Mucosa of rectum (tissue), 2 donors: Measurements from ENCODE around the gene COL28A1.
"Not testable (repeated sequence)": the region's sequence is repeated elsewhere in the genome, so short reads cannot be mapped to it uniquely, and the experiment has no call there.

Experiments used
- H3K27ac ChIP-seq, 2 donors: one replicate each; pipeline ENCODE4 v1.7.0; 2013; ENCODE audit warnings: inconsistent platforms in 2 of 2, low read depth in 2 of 2, low read length in 2 of 2
- H3K27me3 ChIP-seq, 2 donors: one replicate each; pipeline ENCODE4 v1.7.0; 2013; ENCODE audit warnings: low read length in 2 of 2; ENCODE audit not compliant: control insufficient read depth in 2 of 2, insufficient read depth in 2 of 2
- H3K36me3 ChIP-seq, 2 donors: one replicate each; pipeline ENCODE4 v1.7.0; 2013; ENCODE audit warnings: low read length in 2 of 2; ENCODE audit not compliant: control insufficient read depth in 2 of 2, insufficient read depth in 2 of 2
- H3K4me1 ChIP-seq, 2 donors: one replicate each; pipeline ENCODE4 v1.7.0; 2013; ENCODE audit warnings: low read length in 2 of 2, mild to moderate bottlenecking in 1 of 2; ENCODE audit not compliant: control insufficient read depth in 2 of 2, insufficient read depth in 2 of 2
- H3K4me3 ChIP-seq, 2 donors: one replicate each; pipeline ENCODE4 v1.7.0; 2013; ENCODE audit warnings: low read length in 2 of 2
- H3K9ac ChIP-seq, 2 donors: one replicate each; pipeline ENCODE4 v1.7.0; 2013; ENCODE audit warnings: low read length in 2 of 2, low read depth in 1 of 2, mild to moderate bottlenecking in 1 of 2
- H3K9me3 ChIP-seq, 2 donors: one replicate each; pipeline ENCODE4 v1.7.0; 2013; ENCODE audit warnings: low read length in 2 of 2; ENCODE audit not compliant: control insufficient read depth in 2 of 2
- donor health status: healthy.
- donor health status: Normal muscosa, but diverticular disease.

COL28A1 gene

DNA sequence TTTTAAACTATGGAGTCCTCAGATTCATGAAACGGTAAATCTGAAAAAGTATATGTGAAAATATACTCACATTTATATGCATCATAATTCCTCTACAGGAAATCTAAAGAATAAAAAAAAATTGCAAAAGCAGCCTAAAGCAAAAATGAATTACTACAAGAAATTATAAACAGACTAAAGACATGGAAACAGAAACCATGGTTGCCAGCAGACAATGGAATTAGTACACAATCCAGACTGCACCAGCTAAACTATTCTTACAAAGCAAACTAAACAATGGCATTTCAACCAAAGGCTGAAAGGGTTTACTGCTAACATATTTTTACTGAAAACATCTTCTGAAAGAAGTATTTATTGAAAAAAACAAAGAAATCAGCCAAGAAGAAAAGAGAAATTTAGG is 51.6 kb downstream of the COL28A1 start:
- no peaks in the 10 kb centered on the region for H3K4me1 ChIP-seq
- H3K27me3 ChIP-seq: no peaks in the 10 kb centered on the region
- no peak overlapping the region for H3K4me3 ChIP-seq
- H3K9ac ChIP-seq: no peak overlapping the region
- H3K36me3 ChIP-seq: no peaks in the 10 kb centered on the region
- H3K27ac ChIP-seq: no peak overlapping the region
- H3K9me3 ChIP-seq: peaks cover 0 to 2% of the 10 kb centered on the region in 2 donors

DNA sequence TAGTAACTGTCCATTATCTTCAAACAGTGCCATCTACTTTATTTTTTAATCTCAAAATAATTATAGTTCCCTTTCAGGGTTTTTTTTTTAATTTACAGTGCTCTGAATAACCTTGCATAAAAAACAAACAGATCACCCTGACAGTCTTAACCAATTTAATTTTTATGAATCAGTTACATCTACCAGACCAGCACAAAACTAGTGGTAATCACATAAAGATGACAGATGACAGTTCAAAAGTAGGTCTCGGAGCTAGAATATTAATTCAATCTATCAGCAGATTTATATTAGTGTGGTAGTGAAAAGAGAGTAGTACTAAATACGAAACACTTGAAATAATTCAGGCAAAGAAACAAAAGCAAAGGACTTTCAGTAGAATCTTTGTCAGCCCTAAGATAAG is 53.9 kb downstream of the COL28A1 start:
- Histone ChIP-seq H3K4me3 (no peak overlapping the region), H3K36me3 (no peaks in the 10 kb centered on the region), H3K9ac (no peak overlapping the region), H3K27me3 (no peaks in the 10 kb centered on the region), H3K9me3 (no peaks in the 10 kb centered on the region), H3K4me1 (no peaks in the 10 kb centered on the region), H3K27ac (no peak overlapping the region)

DNA sequence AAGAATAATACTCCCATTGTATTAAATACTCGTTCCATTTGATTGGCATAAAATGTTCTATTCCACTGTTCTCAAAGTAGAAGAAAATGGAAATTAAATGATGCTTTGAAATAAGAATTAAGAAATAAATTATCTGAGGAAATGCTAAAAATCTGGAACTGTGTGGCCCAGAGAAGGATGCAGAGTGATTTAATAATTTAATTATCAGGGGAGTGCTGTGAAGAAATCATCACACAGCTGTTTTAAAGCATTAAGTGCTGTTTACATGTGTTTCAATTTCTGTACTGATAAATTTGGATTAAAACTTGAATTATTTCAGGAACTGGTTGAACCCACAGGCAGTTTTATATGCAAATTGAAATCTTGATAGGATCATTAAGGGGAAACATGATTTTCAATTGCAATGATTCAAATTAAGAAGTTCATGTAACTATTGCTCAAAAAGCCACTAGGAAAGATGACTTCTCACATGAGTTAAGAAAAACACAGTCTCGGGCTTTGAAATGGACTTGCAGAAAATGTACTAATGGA is 56.3 kb downstream of the COL28A1 start:
- H3K9me3 ChIP-seq: no peaks in the 10 kb centered on the region
- no peaks in the 10 kb centered on the region for H3K4me1 ChIP-seq
- no peak overlapping the region for H3K9ac ChIP-seq
- H3K4me3 ChIP-seq: no peak overlapping the region
- no peak overlapping the region for H3K27ac ChIP-seq
- no peaks in the 10 kb centered on the region for H3K27me3 ChIP-seq
- H3K36me3 ChIP-seq: no peaks in the 10 kb centered on the region

DNA sequence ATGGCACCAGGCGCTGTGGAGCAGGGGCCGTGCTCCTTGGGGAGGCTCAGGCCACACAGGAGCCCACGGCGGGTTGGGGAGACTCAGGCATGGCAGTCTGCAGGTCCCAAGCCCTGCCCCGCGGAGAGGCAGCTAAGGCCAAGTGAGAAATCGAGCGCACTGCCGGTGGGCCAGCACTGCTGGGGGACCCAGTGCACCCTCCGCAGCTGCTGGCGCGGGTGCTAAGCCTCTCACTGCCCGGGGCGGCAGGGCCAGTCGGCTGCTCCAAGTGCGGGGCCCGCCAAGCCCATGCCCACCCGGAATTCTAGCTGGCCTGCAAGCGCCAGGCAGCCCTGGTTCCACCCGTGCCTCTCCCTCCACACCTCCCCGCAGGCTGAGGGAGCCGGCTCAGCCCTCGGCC is 57.1 kb downstream of the COL28A1 start:
- H3K9ac ChIP-seq: no peak overlapping the region
- no peaks in the 10 kb centered on the region for H3K4me1 ChIP-seq
- H3K4me3 ChIP-seq: no peak overlapping the region
- H3K9me3 ChIP-seq: no peaks in the 10 kb centered on the region
- H3K36me3 ChIP-seq: no peaks in the 10 kb centered on the region
- H3K27me3 ChIP-seq: no peaks in the 10 kb centered on the region
- no peak overlapping the region for H3K27ac ChIP-seq

DNA sequence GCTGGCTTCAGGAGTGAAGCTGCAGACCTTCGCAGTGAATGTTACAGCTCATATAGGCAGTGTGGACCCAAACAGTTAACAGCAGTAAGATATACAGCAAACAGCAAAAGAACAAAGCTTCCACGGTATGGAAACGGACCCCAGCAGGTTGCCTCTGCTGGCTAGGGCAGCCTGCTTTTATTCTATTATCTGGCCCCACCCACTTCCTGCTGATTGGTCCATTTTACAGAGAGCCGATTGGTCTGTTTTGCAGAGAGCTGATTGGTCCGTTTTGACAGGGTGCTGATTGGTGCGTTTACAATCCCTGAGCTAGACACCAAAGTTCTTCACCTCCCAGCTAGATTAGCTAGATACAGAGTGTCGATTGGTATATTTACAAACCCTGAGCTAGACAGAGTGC is 58.0 kb downstream of the COL28A1 start:
- not testable (repeated sequence) for H3K9me3 ChIP-seq, H3K4me1 ChIP-seq, H3K4me3 ChIP-seq, H3K36me3 ChIP-seq, H3K9ac ChIP-seq, H3K27me3 ChIP-seq, H3K27ac ChIP-seq

DNA sequence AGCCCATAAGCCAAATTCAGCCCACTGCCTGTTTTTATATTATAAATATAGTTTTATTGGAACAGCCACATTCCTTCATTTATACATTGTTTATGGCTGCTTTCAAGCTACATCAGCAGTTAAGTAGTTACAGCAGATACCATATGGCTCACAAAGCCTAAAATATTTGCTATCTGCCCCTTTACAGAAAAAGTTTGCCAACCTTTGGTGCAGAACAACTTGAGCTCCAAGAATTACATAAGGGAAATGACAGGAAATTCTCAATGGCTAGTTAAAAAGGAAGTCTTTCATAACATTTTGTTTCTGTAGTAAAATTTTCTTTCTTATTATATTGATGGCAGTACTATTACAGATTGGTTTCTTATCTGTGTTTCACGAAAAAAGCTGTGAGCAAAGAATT is 59.3 kb downstream of the COL28A1 start:
- H3K36me3 ChIP-seq: no peaks in the 10 kb centered on the region
- H3K9ac ChIP-seq: no peak overlapping the region
- no peaks in the 10 kb centered on the region for H3K27me3 ChIP-seq
- no peaks in the 10 kb centered on the region for H3K4me1 ChIP-seq
- no peaks in the 10 kb centered on the region for H3K9me3 ChIP-seq
- no peak overlapping the region for H3K4me3 ChIP-seq
- no peak overlapping the region for H3K27ac ChIP-seq

DNA sequence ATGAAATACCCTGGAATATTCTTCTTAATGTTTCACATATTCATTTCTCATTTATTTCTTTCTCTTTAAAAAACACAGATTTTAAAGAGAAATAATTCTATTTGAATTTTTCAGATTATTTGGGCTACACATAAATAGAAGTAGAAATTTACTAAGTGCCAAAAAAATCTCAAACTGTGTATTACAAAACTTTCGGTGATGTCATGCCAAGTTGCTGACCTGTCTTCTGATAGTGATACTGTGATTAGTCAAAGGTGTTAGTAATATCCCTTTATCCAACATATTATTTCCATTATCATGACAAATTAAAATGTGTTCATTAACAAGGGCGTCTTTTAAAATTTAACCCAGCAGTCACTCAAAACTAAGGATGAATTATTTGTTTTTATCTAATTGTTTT is 60.1 kb downstream of the COL28A1 start:
- H3K9ac ChIP-seq: no peak overlapping the region
- H3K36me3 ChIP-seq: no peaks in the 10 kb centered on the region
- no peaks in the 10 kb centered on the region for H3K9me3 ChIP-seq
- no peaks in the 10 kb centered on the region for H3K27me3 ChIP-seq
- H3K4me3 ChIP-seq: no peak overlapping the region
- no peaks in the 10 kb centered on the region for H3K4me1 ChIP-seq
- no peak overlapping the region for H3K27ac ChIP-seq

DNA sequence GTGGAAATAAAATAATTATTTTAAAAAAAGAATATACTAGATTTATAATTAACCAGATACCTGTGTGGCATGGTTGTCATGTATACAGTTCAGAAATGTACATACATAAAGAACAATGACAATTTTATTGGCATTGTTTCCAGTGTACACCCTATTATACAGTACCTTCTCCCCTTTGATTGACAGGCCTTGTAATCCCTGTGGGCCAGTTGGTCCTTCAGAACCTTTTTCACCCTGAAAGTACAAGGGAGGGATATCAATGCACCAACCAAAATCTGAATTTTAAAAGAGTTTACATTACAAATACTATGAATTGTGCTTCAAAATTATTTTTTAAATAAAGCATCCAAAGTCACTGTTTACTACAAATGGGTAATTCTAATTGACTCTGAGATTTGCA is 61.2 kb downstream of the COL28A1 start:
- H3K27me3 ChIP-seq: no peaks in the 10 kb centered on the region
- no peak overlapping the region for H3K4me3 ChIP-seq
- H3K27ac ChIP-seq: no peak overlapping the region
- H3K4me1 ChIP-seq: no peaks in the 10 kb centered on the region
- H3K9ac ChIP-seq: no peak overlapping the region
- no peaks in the 10 kb centered on the region for H3K9me3 ChIP-seq
- no peaks in the 10 kb centered on the region for H3K36me3 ChIP-seq

DNA sequence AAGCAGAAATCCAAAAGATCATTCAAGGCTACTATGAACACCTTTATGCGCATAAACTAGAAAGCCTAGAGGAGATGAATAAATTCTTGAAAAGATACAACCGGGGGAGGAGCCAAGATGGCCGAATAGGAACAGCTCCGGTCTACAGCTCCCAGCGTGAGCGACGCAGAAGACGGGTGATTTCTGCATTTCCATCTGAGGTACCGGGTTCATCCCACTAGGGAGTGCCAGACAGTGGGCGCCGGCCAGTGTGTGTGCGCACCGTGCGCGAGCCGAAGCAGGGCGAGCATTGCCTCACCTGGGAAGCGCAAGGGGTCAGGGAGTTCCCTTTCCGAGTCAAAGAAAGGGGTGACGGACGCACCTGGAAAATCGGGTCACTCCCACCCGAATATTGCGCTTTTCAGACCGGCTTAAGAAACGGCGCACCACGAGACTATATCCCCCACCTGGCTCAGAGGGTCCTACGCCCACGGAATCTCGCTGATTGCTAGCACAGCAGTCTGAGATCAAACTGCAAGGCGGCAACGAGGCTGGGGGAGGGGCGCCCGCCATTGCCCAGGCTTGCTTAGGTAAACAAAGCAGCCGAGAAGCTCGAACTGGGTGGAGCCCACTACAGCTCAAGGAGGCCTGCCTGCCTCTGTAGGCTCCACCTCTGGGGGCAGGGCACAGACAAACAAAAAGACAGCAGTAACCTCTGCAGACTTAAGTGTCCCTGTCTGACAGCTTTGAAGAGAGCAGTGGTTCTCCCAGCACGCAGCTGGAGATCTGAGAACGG is 70.5 kb downstream of the COL28A1 start:
- not testable (repeated sequence) for H3K36me3 ChIP-seq, H3K4me3 ChIP-seq, H3K4me1 ChIP-seq, H3K27ac ChIP-seq, H3K9me3 ChIP-seq, H3K9ac ChIP-seq, H3K27me3 ChIP-seq

DNA sequence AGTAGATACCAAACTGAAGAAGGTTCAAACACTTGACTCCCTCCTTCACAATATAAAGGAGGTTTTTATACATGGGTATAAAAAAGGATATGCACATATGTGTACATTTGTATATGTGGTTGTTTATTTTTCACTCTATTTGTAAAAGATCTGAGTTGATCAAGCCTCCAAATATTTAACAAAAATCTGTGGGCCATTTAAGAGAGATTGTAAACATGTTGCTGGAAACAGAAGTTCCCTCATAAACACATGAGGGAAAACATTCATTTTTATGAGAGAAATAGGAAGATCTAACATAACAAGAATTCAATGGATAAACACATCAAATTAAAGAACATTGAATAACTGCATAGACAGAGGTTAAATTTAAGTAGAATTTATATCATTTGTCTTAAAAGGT is 81.7 kb downstream of the COL28A1 start:
- Histone ChIP-seq H3K4me1 (no peaks in the 10 kb centered on the region), H3K9ac (no peak overlapping the region), H3K36me3 (no peaks in the 10 kb centered on the region), H3K27ac (no peak overlapping the region), H3K4me3 (no peak overlapping the region), H3K27me3 (no peaks in the 10 kb centered on the region), H3K9me3 (peaks cover 0 to 2% of the 10 kb centered on the region in 2 donors)
